IPS DF 4.7 (cell line): Measurements from ENCODE around the gene ZBED3.
"Not testable (repeated sequence)": the region's sequence is repeated elsewhere in the genome, so short reads cannot be mapped to it uniquely, and the experiment has no call there.

Experiments
- DNase-seq: peaks from one replicate; pipeline ENCODE4 v3.0.0-alpha.2; 2013; ENCODE audit warnings: low spot score; ENCODE audit errors: extremely low read depth

Gene ZBED3

GRCh38 chr5:77086689-77087483 lies at the start of gene ZBED3:
ZBED3 (minus strand) TSS chr5:77087285; CDS start chr5:77077878, 9,407 bp downstream.
- DNase-seq: no peak

- DNase-seq: no peak
Measured at GRCh38 chr5:77133061-77133758, 46.1 kb upstream of the ZBED3 start.

GRCh38 chr5:77131361-77131760 lies 44.3 kb upstream of the ZBED3 start:
- DNase-seq: no peak

- no peak for DNase-seq
Measured at GRCh38 chr5:77129391-77129990, 42.4 kb upstream of the ZBED3 start.

- DNase-seq: no peak
Measured at GRCh38 chr5:77128411-77129061, 41.5 kb upstream of the ZBED3 start.

GRCh38 chr5:77123057-77123456 lies 36.0 kb upstream of the ZBED3 start:
- DNase-seq: no peak

- DNase-seq: no peak
Measured at GRCh38 chr5:77120706-77121105, 33.6 kb upstream of the ZBED3 start.

- DNase-seq: no peak
Measured at GRCh38 chr5:77120086-77120485, 33.0 kb upstream of the ZBED3 start.

- DNase-seq: no peak
Measured at GRCh38 chr5:77117161-77117560, 30.1 kb upstream of the ZBED3 start.

- DNase-seq: not testable (repeated sequence)
Measured at GRCh38 chr5:77107035-77107434, 19.9 kb upstream of the ZBED3 start.

- DNase-seq: no peak
Measured at GRCh38 chr5:77104813-77105212, 17.7 kb upstream of the ZBED3 start.

- DNase-seq: no peak
Measured at GRCh38 chr5:77103457-77103856, 16.4 kb upstream of the ZBED3 start.

- no peak for DNase-seq
Measured at GRCh38 chr5:77102549-77102948, 15.5 kb upstream of the ZBED3 start.

- DNase-seq: no peak
Measured at GRCh38 chr5:77101298-77101697, 14.2 kb upstream of the ZBED3 start.

- no peak for DNase-seq
Measured at GRCh38 chr5:77095189-77095588, 8.1 kb upstream of the ZBED3 start.

- DNase-seq: no peak
Measured at GRCh38 chr5:77087484-77088261, 588 bp upstream of the ZBED3 start.

- no peak for DNase-seq
Measured at GRCh38 chr5:77086368-77086688, 757 bp downstream of the ZBED3 start.

- DNase-seq: no peak
Measured at GRCh38 chr5:77083088-77083487, 4.0 kb downstream of the ZBED3 start.

- no peak for DNase-seq
Measured at GRCh38 chr5:77082280-77082679, 4.8 kb downstream of the ZBED3 start.

GRCh38 chr5:77080905-77081304 lies 6.2 kb downstream of the ZBED3 start:
- DNase-seq: no peak

GRCh38 chr5:77080479-77080878 lies 6.6 kb downstream of the ZBED3 start:
- DNase-seq: not testable (repeated sequence)
